TTC549 (cell line): ENCODE results near the gene CD99.
"Not testable (repeated sequence)": the region's sequence is repeated elsewhere in the genome, so short reads cannot be mapped to it uniquely, and the experiment has no call there.

Source experiments
- FAIRE-seq: peaks from 2 replicates; lab custom pipeline; 2012; peaks lifted over from hg19 to GRCh38; lab: Jason Lieb, UNC

CD99 gene

DNA sequence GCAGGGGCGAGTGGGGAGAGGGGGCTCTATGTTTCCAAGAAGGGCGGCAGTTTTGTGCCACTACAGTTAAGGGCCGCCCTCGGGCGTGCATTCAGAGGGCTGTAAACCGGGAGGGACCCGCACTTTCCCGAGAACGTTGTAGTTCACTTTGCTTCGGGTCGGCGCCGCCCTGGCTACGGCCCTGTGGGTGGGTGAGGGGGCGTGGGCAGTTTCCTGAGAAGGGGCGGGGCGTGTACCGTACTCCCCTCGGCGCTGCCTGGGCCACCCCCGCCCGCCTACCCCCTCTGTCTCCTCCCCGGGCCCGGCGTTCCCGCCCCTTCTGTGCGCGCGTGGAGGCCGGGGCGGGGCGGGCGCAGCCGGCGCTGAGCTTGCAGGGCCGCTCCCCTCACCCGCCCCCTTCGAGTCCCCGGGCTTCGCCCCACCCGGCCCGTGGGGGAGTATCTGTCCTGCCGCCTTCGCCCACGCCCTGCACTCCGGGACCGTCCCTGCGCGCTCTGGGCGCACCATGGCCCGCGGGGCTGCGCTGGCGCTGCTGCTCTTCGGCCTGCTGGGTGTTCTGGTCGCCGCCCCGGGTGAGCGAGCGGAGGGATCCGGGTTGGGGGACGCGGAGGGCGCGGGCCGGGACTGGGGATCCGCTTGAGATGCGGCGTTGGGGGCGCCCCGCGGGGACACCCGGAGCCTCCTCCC, at the start of gene CD99:
TSS of gene CD99 (plus strand) at position 440 of the 687 bp plus-strand sequence. CDS start at position 506, 66 bp downstream.
- no peak for FAIRE-seq

DNA sequence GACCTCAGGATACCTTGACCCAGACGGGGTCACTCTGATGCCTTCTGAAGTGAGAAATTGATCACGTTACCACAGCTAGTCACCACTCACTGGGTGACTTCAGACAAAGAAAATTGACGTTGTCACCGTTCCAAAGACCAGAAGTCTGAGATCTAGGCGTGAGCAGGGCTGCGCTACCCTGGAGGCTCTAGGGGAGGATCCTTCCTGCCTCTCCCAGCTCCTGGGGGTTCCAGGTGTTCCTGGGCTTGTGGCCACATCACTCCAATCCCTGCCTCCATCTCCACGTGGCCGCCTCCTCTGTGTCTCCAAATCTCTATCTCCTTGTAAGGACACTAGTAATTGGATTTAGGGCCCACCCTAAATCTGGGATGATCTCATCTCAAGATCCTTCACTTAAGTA, 48.9 kb upstream of the CD99 start:
- FAIRE-seq: no peak

DNA sequence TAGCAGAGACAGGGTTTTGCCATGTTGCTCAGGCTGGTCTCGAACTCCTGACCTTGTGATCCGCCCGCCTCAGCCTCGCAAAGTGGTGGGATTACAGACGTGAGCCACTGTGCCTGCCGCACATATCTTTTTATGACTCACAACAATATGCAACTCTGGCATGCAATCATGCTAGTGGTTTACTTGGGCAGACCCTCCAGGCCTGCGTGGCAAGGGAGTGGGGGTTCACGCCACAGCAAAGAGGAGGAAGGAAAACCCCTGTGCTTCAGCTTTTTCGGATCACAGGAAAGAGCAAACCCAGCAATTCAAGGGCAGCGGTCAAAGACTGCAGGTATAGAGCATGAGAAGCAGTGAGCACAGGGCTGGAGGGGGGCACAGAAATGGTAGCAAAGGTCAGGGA, 48.3 kb upstream of the CD99 start:
- FAIRE-seq: no peak

GRCh38 chrX:2643880-2644279, 47.2 kb upstream of the CD99 start:
- FAIRE-seq: no peak

- no peak for FAIRE-seq
These were observed 45.5 kb upstream of the CD99 start for GRCh38 chrX:2645563-2645962.

GRCh38 chrX:2647627-2648026, 43.5 kb upstream of the CD99 start:
- no peak for FAIRE-seq

GRCh38 chrX:2650037-2650436, 41.1 kb upstream of the CD99 start:
- FAIRE-seq: no peak

DNA sequence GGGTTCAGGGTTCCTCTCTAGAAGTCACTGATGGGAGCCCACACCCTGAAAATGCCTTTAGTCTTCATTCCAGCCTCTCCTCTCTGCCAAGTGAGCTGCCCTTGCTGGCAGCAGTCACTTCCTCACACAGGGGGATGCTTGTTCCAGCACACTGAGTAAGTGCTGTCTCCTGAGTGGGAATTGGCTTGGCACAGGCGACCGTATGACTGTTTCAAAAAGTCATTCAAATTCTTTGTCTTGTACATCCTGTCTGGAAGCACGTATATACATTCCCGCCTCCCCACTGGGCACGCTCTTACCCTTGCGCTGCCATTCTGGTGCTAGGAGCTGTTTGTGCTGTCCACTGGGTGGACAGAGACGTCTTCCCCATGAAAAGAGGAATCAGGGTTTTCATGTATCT, 40.2 kb upstream of the CD99 start:
- no peak for FAIRE-seq

GRCh38 chrX:2652106-2652505, 39.0 kb upstream of the CD99 start:
- FAIRE-seq: no peak

GRCh38 chrX:2654436-2655340, 36.4 kb upstream of the CD99 start:
- FAIRE-seq: no peak

DNA sequence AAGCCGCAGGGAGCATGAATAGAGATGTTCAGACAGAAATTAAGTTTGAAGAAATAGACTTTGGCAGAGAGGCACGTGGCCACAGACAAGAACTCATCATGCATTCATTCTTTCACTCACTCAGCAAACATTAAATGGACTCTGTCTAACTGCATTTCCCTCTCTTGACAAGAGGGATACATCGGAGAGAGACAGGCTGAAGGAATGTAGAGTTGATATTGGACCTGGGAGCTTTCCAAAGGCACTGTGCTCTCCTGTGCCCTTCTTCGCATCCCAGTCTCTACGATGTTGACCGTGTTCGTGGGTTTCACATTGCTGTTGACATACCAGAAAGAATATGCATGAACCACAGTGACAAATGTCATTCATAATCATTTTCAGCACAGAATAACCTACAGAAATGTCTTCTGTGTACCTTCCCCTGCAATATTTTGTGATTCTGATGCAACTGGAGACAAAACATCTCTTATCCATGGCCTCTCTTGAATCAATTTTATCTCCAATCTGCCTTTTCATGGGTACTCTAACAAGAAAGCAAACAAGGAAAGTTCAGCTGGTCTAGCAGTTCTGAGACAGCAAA, 34.7 kb upstream of the CD99 start:
- no peak for FAIRE-seq

- no peak for FAIRE-seq
These were observed 33.5 kb upstream of the CD99 start for GRCh38 chrX:2657532-2658113.

- no peak for FAIRE-seq
These were observed 32.4 kb upstream of the CD99 start for GRCh38 chrX:2658585-2659292.

DNA sequence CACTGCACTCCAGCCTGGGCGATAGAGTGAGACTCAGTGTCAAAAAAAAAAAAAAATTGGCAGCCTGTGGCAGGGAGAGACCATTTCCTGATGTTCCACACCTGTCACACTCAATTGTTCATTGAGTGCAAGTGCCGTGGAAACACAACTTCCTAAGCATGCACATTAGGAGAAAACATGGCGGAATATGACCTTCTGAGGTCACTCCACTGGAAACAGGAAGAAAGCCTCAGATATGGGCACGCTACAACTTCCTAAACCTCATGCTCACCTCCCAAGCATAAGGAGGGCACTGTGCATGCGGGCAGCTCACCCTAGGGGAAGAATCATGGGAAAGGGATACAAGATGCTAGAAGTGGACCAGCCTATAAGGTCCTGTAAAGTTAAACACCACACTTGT, 28.5 kb upstream of the CD99 start:
- no peak for FAIRE-seq

GRCh38 chrX:2664502-2664901, 26.6 kb upstream of the CD99 start:
- no peak for FAIRE-seq

DNA sequence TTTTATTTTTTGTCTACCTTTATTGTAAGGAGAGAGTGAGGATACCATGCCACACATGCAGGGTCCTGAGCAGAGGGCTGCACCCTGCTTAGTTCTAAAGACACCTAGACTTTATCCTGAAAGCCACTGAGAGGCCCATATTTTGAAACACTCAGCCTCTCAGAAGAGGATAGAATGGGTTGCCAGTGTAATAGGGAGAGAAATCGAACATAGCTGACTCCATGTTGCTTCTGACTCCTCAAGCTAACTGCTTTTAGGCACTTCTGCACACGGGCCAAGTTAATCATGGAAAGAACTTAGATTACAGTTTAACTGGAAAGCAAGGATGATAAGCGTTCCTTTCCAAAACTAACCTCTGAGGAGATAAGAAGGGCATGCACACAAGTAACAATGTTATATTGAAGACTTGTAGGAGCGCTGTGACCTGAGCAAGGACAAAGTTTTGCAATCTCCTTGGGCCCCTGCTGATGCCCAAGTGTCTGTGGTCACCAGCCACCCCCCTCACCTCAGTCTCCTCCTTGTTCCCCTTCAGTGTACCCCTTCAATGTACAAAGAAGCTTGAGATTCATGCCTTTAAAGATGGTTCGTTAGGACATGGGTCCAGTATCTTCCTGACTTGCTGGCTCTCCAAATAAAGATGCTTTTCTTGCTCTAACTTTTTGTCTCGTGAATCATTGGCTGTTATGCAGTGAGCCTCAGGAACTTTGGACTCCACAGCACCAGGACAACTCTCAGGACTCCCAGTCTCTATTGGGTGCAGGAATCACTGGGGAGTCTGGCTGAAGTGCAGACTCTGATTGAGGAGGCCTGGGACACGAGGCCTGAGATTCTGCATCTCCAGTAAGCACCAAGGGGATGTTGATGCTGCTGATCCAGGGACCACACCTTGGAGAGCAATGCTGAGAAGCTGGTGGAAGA, 25.4 kb upstream of the CD99 start:
- no peak for FAIRE-seq

DNA sequence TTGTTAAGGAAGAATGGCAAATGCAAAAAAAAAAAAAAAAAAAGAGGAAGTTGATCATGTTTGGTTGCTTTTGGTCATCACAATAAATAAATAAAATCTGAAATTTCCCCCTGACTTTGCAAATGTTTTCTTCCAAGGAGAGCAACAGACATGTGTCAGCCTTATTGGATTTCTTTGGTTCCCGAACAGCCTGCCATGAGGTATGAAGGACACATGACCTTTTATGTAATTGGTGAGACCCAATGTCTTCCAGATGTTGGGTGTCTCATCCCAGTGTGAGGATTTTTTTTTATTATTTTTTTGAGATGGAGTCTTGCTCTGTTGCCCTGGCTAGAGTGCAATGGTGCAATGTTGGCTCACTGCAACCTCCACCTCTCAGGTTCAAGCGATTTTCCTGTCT, 24.6 kb upstream of the CD99 start:
- FAIRE-seq: no peak

GRCh38 chrX:2670978-2671377, 20.1 kb upstream of the CD99 start:
- FAIRE-seq: no peak

DNA sequence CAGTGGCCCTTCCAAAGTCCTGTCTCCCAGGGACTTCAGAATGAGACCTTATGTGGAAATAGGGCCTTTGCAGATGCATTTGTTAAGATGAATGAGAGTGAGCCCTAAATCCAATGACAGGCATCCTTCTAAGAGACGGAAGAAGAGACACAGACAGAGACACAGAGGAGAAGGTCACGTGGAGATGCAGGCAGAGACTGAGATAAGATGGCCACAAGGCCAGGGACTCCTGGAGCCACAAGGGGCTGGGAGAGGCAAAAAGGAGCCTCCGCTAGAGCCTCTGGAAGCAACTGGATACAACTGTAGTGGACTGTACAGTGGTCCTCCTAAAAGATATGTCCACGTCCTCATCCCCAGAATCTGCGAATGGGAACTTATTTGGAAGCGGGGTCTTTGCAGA, 19.0 kb upstream of the CD99 start:
- FAIRE-seq: no peak

GRCh38 chrX:2673611-2674010, 17.5 kb upstream of the CD99 start:
- no peak for FAIRE-seq

GRCh38 chrX:2675657-2676200, 15.4 kb upstream of the CD99 start:
- not testable (repeated sequence) for FAIRE-seq
